GM20431 (cell line): ENCODE results near the gene WBP2.

Experiments used
- in situ Hi-C: fragments of 300-500 bp; cut with MseI, MboI; formaldehyde crosslinking; loops from one replicate; pipeline ENCODE4 v1.15.0; 2020; ENCODE audit warnings: low sequenced_read_pairs; ENCODE audit not compliant: unreplicated experiment

The WBP2 gene

DNA sequence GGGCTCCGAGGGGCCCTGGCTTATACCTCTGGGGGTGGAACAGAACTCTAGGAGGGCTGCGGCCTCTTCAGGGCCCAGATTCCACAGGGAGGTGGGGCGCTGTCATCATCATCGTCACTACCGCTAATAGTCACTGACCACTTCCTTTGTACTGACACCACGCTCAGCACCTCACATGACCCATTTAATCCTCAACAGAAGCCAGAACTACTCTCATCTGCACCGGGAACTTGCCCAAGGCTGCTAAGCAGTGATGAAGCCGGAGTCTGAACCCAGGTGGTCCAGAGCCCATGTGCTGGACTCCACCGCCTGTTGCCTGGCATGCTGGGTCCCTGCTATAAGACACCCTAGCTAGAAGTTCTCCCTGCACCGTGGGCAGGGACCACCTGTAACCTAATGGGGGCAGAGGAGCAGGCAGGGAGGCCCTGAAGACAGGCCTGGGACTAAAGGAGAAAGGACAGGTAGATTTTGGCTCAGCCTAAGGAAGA, 22.9 kb downstream of the WBP2 start:
- in situ Hi-C loops: no loop called here

GRCh38 chr17:75831032-75831571, 24.0 kb downstream of the WBP2 start:
- in situ Hi-C loops: no loop called here

DNA sequence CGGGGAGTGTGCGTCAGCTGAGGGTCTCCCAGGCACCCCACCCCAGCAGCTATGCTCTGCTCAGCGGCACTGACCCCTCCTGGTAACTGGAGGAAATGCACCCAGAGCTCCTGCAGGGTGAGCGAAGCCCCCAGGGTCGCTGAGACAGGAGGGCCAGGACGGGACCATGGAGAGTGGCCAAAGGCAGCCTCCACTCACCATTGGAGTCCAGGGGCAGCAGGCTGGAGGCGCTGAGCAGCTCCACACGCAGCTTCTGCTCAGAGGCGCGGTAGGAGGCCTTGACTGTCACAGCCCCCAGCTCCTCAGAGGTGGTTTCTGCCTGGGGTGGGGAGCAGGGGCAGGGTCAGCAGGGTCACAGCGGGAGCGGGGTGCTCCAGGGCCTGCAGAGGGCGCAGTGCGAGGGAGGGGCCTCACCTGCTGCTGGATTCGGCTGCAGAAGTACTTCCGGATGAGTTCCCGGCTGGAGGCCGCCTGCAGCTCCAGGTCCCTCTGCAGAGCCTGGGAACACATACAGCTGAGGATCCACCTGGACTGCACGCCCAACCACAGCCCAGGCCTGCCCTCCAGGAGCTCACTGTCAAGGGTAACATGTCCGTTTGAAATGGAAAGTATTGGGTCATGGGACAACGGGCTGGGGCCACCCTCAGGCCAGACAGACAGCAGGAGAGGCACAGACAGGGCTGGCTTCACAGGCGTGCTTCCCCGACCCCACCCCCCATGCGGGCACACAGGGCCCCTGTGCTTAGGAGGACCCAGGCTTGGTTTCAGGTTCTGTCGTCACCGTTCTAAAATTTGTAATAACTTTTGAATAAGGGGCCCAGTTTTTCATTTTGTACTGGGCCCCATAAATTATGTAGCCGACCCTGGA, 24.7 kb downstream of the WBP2 start:
- in situ Hi-C loops: no loop called here

DNA sequence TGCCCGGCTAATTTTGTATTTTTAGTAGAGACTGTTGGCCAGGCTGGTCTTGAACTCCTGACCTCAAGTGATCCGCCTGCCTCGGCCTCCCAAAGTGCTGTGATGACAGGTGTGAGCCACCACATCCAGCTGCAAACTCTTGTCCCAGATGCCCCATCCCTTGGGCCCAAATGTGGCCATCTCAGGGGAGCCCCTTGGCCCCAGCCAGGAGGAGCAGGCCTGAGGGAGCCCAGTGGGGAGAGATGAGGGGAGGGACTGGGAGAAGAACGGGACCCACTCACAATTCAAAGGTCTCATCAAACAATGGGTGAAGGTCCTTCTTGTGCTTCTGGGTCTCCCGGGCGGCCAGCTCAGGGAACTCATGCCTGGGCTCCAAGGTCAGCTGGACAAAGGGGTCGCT, 25.4 kb downstream of the WBP2 start:
- in situ Hi-C loops: no loop called here

GRCh38 chr17:75828741-75829140, 26.4 kb downstream of the WBP2 start:
- in situ Hi-C loops: no loop called here

DNA sequence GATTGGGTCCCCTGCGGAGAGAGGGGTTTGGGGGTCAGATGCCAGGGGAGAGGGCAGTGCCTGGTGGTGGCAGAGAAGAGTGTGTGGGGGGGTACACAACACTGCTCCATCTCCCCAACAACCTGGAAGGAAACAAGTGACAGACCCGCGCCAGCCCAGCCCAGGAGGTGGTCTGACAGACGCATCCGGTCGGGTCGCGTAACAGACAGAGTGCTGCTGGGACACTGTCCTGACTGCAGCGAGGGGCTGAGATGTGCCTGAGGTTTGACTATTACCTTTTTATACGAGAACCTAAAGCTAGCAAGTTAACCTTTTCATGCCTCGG, 27.1 kb downstream of the WBP2 start:
- in situ Hi-C loops: no loop called here

- in situ Hi-C loops: no loop called here
These were observed 27.6 kb downstream of the WBP2 start for GRCh38 chr17:75827308-75828075.

DNA sequence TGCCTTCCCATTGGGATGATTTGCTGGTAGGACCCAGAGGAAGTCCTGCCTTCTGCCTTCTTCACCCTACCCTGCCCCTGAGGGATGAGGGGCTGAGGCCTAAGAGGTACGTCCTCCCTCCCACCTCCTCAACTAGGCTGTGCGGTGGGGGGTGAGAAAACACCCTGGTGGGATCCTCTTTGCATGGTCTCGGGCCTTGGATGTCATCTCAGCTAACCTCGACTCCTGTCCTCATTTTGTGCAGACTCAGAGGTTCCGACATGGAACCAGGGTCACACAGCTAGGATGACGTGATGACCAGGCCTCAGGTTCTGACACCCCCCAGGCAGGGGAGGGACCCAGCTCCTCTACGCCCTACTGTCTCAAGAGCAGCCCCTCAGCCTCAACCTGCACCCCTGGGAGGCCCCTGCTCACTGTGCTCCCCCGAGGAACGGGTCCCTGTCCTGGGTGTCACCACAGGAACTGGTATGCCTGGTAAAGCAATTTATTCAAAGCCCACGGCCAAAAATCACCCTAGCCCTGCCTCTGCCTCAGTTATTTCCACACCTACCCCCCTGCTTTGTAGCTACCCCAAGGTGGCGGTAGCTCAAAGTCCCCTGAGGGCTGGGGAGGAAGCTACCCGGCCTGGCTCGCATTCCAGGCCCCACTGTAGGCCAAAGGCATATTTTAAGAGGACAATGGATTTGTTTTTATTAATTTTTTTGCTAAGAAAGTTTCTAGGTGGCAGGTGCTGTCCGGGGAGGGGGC, 28.4 kb downstream of the WBP2 start:
- in situ Hi-C loops: no loop called here

GRCh38 chr17:75825748-75826370, 29.3 kb downstream of the WBP2 start:
- in situ Hi-C loops: no loop called here

DNA sequence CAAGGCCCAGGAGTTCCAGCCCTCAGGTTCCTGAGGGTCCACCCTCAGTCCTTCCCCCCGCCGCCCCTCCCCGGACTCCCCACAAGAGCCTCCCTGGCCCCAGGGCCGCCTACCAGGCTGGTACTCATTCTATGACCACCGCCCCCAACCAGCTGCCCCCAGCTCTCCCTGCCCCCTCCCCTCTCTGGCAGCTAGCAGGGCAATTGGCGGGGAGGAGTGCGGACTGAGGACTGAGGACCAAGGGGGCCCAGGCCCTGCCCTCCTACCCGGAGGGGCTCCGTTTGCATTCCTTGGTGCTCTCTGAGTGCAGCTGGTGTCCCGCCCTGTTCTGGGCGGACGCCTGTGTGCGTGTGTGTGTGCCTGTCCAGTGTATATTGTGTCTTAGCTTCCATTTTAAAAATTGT, 30.0 kb downstream of the WBP2 start:
- in situ Hi-C loops: no loop called here

DNA sequence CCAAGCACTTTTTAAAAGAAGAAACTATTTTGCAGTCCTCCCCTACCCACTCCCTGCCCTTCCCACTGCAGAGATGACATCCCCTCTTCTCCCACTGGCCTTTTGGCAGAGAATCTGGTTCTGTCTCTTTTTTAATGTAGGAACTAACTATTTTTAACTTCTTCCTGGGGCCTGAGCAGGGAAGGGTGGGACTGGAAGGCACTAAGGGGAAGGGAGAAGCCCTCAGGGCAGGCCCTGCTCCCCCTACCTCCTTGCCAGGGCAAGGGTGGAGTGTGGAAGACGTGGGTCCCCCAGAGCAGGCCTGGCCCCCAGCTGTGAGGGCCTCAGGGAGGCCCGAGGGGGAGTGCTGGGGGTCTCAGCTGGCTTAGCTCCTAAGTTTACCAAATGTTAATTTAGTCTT, 30.5 kb downstream of the WBP2 start:
- in situ Hi-C loops: no loop called here

DNA sequence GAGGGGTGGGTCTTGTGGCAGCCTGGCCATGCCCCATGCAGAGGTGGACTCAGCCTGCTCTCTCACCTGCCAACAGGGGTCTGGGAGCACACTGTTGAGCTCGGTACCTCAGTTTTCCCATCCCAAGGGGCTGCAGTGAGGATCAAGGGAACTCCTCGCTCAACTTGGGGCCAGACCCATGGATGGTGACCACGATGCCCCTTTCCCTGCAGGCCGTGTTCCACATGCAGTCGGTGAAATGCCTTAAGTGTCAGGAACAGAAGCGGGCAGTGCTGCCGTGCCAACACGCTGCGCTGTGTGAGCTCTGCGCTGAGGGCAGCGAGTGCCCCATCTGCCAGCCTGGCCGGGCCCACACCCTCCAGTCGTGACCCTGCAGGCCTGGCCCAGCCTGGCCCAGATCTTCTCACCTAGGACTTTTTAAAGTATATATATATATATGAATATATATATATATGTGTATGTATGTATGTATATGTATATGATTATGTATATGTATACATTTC, 31.0 kb downstream of the WBP2 start:
- in situ Hi-C loops: no loop called here

GRCh38 chr17:75823257-75824041, 31.7 kb downstream of the WBP2 start:
- in situ Hi-C loops: no loop called here

- in situ Hi-C loops: no loop called here
These were observed 32.4 kb downstream of the WBP2 start for GRCh38 chr17:75822800-75823166.

- in situ Hi-C loops: no loop called here
These were observed 32.9 kb downstream of the WBP2 start for GRCh38 chr17:75822119-75822799.

DNA sequence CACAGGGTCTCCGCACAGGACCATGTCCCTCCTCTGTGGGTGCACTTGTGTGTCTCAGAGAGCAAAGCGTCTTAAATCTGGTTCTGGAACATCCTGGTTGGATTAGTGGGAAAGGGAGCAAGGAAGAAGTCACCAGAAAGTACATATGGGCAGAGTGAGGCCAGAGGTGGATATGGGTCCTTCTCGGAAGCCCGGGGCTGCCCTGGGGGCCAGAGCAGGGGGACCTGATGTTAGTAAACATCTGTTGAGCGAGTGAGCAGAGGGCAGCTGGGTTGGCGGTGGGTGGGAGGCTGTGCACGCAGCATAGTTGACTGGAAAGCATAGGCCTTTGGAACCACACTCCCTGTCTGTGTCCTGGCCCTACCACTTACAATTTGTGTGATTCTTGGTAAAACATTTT, 33.6 kb downstream of the WBP2 start:
- in situ Hi-C loops: no loop called here

DNA sequence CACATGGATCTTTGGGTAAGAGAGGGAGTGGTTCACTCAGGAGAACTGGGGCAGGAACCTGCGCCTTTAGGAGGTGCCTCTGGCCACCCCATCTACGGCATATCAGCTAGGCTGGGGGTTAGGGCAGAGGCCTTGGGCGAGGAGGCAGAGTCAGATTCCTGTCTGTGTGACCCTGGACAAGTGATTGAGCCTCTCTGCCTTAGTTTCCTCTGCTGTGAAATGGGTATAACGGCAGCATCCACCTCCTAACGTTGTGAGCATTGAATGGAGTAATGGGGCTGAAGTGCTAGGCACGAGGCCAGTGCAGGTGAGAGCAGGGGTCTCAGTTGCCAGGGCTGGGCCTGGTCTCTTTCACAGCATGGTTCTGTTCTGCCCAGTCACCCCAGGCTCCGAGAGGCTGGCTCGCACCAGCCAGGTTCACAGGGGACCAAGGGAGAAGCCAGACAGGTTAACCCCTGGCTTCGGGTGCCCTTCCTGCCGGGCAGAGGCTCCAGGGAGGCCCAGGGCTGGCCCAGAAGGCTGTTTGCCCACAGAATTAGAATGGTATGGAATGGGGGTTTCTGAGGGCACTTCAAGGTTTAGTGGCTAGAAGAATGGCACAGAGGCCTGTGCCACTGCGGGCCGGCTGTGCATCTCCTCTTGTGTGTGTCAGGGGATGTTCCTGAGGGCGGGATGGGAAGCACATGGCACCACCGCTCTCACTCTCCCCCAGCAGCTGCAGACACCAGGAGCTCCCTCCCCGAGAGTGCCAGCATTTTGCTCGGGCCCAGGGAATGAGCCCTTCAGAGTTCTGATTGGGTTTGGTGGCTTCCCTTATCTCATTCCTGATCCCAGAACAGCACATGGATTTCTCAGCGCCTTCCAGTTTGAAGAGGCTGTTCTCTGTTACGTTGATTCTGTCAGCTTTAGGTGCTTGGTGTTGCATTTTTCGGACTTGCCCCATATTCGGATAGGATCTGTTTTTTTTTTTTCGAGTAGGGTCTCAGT, 34.7 kb downstream of the WBP2 start:
- in situ Hi-C loops: no loop called here
